ENCODE results near the gene GSG1.

Gene GSG1
- total RNA-seq = 0 to 0.07 reads per million in 2 donors

- no peak for DNase-seq
Measured at GRCh38 chr12:13103391-13104033, at the start of gene GSG1. Gene GSG1 (minus strand): TSS chr12:13103667. CDS start chr12:13103512, 155 bp downstream.

GRCh38 chr12:13153180-13153579 is 49.7 kb upstream of the GSG1 start:
- DNase-seq = no peak

- no peak for DNase-seq
Measured at GRCh38 chr12:13152756-13153155, 49.3 kb upstream of the GSG1 start.

GRCh38 chr12:13152281-13152680 is 48.8 kb upstream of the GSG1 start:
- DNase-seq = no peak

- no peak for DNase-seq
Measured at GRCh38 chr12:13149411-13149810, 45.9 kb upstream of the GSG1 start.

- DNase-seq = no peak
Measured at GRCh38 chr12:13148485-13148847, 45.0 kb upstream of the GSG1 start.

- DNase-seq = no peak
Measured at GRCh38 chr12:13147688-13148484, 44.4 kb upstream of the GSG1 start.

- no peak for DNase-seq
Measured at GRCh38 chr12:13146336-13146938, 43.0 kb upstream of the GSG1 start.

GRCh38 chr12:13144266-13144828 is 40.9 kb upstream of the GSG1 start:
- DNase-seq = no peak

GRCh38 chr12:13142747-13143146 is 39.3 kb upstream of the GSG1 start:
- DNase-seq = no peak

- DNase-seq = no peak
Measured at GRCh38 chr12:13141686-13142085, 38.2 kb upstream of the GSG1 start.

GRCh38 chr12:13135371-13136178 is 32.1 kb upstream of the GSG1 start:
- DNase-seq = no peak

GRCh38 chr12:13133886-13134285 is 30.4 kb upstream of the GSG1 start:
- no peak for DNase-seq

GRCh38 chr12:13130981-13131380 is 27.5 kb upstream of the GSG1 start:
- no peak for DNase-seq

GRCh38 chr12:13128291-13128965 is 25.0 kb upstream of the GSG1 start:
- DNase-seq = no peak

- no peak for DNase-seq
Measured at GRCh38 chr12:13127444-13127843, 24.0 kb upstream of the GSG1 start.

GRCh38 chr12:13126494-13126893 is 23.0 kb upstream of the GSG1 start:
- no peak for DNase-seq

- no peak for DNase-seq
Measured at GRCh38 chr12:13125996-13126395, 22.5 kb upstream of the GSG1 start.

GRCh38 chr12:13124656-13125505 is 21.4 kb upstream of the GSG1 start:
- DNase-seq = no peak

- DNase-seq = no peak
Measured at GRCh38 chr12:13121568-13121967, 18.1 kb upstream of the GSG1 start.

- DNase-seq = no peak
Measured at GRCh38 chr12:13120413-13120812, 16.9 kb upstream of the GSG1 start.

Data from T-helper 9 cell (primary cell).